GM23248 (cell line): ENCODE measurements around the gene CD22.

Experiments used
- EZH2 ChIP-seq: fragments of 200-600 bp; sonication (generic); IDR thresholded peaks from 2 replicates; pipeline ENCODE4 v1.6.1; 2018; ENCODE audit warnings: antibody characterized with exemption, mild to moderate bottlenecking; ENCODE audit not compliant: insufficient read depth, poor library complexity, severe bottlenecking
- EZH2phosphoT487 ChIP-seq: fragments of 200-600 bp; sonication (generic); IDR thresholded peaks from 2 replicates; pipeline ENCODE4 v1.6.1; 2018; ENCODE audit warnings: antibody characterized with exemption, moderate library complexity, mild to moderate bottlenecking, low read depth; ENCODE audit not compliant: insufficient read depth

- TF ChIP-seq EZH2 (no peak), EZH2phosphoT487 (no peak)
Measured at GRCh38 chr19:35344511-35345031, 15.6 kb downstream of the CD22 start.
